Lung (tissue), 12 donors: ENCODE results near the gene NFATC1. TPM values are rescaled to one million over a fixed set of nuclear protein-coding genes. Genes with fewer than 3 reads are reported as not detected.

Source experiments
- ATAC-seq: fragments of 200-7000 bp; cut with Tn5 transposase; one replicate; pipeline ENCODE4 v1.9.1; 2020; ENCODE audit warnings: moderate number of reproducible peaks; ENCODE audit not compliant: insufficient read depth, low FRiP score
- DNase-seq, 3 donors: peaks; one replicate each; pipeline ENCODE4 v3.0.0-alpha.2; 2013 to 2017
- H3K27ac ChIP-seq, 2 donors: one replicate each; pipeline ENCODE4 v1.5.1; 2013; ENCODE audit warnings: mild to moderate bottlenecking in 2 of 2, moderate library complexity in 2 of 2, control low read depth in 1 of 2, inconsistent platforms in 1 of 2, low read depth in 1 of 2, low read length in 1 of 2
- H3K27me3 ChIP-seq, 3 donors: one replicate each; pipeline ENCODE4 v1.5.1; 2013; ENCODE audit warnings: low read length in 2 of 3; ENCODE audit not compliant: control insufficient read depth in 3 of 3, insufficient read depth in 3 of 3
- H3K36me3 ChIP-seq, 4 donors: one replicate each; pipeline ENCODE4 v1.5.1; 2013; ENCODE audit warnings: low read length in 4 of 4, mild to moderate bottlenecking in 1 of 4, moderate library complexity in 1 of 4; ENCODE audit not compliant: control insufficient read depth in 4 of 4, insufficient read depth in 4 of 4
- H3K4me1 ChIP-seq, 5 donors: one replicate each; pipeline ENCODE4 v1.5.1; 2013; ENCODE audit warnings: low read length in 5 of 5, mild to moderate bottlenecking in 2 of 5, moderate library complexity in 1 of 5; ENCODE audit not compliant: control insufficient read depth in 5 of 5, insufficient read depth in 5 of 5
- H3K4me3 ChIP-seq: one replicate; pipeline ENCODE4 v1.5.1; 2013; ENCODE audit warnings: mild to moderate bottlenecking, control low read depth, moderate library complexity
- H3K9ac ChIP-seq, 2 donors: one replicate each; pipeline ENCODE4 v1.5.1; 2013; ENCODE audit warnings: low read length in 2 of 2, control low read depth in 1 of 2; ENCODE audit not compliant: insufficient read depth in 1 of 2
- H3K9me3 ChIP-seq, 4 donors: one replicate each; pipeline ENCODE4 v1.5.1; 2013; ENCODE audit warnings: low read length in 3 of 4, mild to moderate bottlenecking in 1 of 4, moderate library complexity in 1 of 4; ENCODE audit not compliant: control insufficient read depth in 4 of 4, insufficient read depth in 3 of 4
- CTCF ChIP-seq: IDR thresholded peaks from 2 replicates; pipeline ENCODE4 v1.5.1; 2012; ENCODE audit warnings: mild to moderate bottlenecking; ENCODE audit errors: control extremely low read depth, extremely low read depth
- WGBS, 2 donors: extraction: QIAGEN DNeasy Blood & Tissue Kit; methylation state at CpG; one replicate each; pipeline ENCODE4 v1.1.7; 2013; 5-methylcytosine and 5-hydroxymethylcytosine counted together
- polyA plus RNA-seq, 2 donors: library from polyadenylated mRNA; stranded (reverse); fragments of 200-250 nt; gene quantifications; one replicate each; pipeline ENCODE4 v1.2.1, GENCODE V29; 2013
- total RNA-seq, 2 donors: library from RNA; depleted of rRNA in 1 of 2; stranded (reverse); fragments of >200 nt in 1 of 2; gene quantifications; one replicate each; pipeline ENCODE4 v1.2.1, GENCODE V29; 2014 to 2021
- donor health status: control.
- donor health status: control.
- donor health status: Bipolar disorder and iron deficiency.
- donor health status: healthy.
- donor health status: DM: yes; HTN: yes; CAD: no.

NFATC1 gene
- total and polyA plus RNA-seq, 4 donors, result 8.6 to 25.5 (median 12.9) TPM

DNA sequence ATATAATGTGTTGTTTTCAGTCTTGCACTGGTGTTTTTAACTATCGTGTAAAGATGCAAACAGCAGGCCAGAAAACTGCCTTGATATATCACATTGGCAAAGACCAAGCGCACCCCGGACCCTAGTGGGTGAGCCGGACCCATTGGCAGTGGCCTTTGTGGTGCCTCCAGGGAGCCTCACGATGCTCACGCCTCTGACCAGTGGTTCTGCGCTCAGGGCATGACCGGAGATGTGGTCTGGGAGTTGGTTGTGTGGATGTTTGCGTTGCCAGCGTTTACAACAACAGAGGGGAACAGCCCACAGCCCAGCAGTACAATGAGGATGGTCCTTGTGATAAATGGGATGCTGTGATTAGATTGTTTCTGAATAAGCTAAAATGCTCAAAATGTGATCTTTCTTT lies 32.6 kb downstream of the NFATC1 start:
- H3K27ac ChIP-seq, result no peak overlapping the region

DNA sequence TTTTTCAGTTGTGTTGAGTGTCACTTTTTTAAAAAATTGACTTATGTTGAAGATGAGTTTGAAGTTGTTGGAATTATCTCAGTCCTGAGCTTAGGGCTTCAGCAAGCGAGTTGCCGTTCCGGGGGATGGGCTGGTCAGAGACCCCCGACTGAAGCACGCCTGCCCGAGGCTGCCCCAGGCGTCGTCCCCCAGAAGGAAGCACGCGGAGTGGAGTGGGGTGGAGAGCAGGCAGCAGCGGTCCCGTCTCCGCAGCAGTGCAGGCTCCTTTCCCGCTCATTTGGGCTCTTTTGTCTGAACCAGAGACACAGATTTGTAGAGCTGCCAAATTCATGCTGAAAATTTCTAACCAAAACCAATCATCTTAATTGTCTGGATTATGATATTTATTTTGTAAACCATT lies 33.7 kb downstream of the NFATC1 start:
- Histone ChIP-seq H3K9ac (no peak overlapping the region), H3K4me3 (no peak overlapping the region), H3K4me1 (no peaks in the 10 kb centered on the region), H3K27ac (no peak overlapping the region), H3K9me3 (no peaks in the 10 kb centered on the region), H3K36me3 (peaks cover 0 to 17% (median 0%) of the 10 kb centered on the region in 4 donors), H3K27me3 (peaks cover 0 to 5% (median 0%) of the 10 kb centered on the region in 3 donors)
- 90 to 93% methylated on average over 14 of the region's 14 CpGs for WGBS, 2 donors
- DNase-seq, result peak in 1 of 3 donors; percentile 13
- no peak for ATAC-seq
- no peak for TF ChIP-seq CTCF

More for the DNA sequence above, 32.6 kb downstream of the NFATC1 start:
- Histone ChIP-seq H3K36me3 (peaks cover 0 to 6% (median 0%) of the 10 kb centered on the region in 4 donors), H3K4me3 (no peak overlapping the region), H3K27me3 (peaks cover 0 to 5% (median 0%) of the 10 kb centered on the region in 3 donors), H3K9me3 (no peaks in the 10 kb centered on the region), H3K9ac (no peak overlapping the region), H3K4me1 (peaks cover 0 to 10% (median 1%) of the 10 kb centered on the region in 5 donors)
- no peak for TF ChIP-seq CTCF
- peak in 1 of 3 donors; percentile 20 for DNase-seq
- ATAC-seq, result no peak
- WGBS, 2 donors, result 84 to 87% methylated on average over 10 of the region's 10 CpGs

DNA sequence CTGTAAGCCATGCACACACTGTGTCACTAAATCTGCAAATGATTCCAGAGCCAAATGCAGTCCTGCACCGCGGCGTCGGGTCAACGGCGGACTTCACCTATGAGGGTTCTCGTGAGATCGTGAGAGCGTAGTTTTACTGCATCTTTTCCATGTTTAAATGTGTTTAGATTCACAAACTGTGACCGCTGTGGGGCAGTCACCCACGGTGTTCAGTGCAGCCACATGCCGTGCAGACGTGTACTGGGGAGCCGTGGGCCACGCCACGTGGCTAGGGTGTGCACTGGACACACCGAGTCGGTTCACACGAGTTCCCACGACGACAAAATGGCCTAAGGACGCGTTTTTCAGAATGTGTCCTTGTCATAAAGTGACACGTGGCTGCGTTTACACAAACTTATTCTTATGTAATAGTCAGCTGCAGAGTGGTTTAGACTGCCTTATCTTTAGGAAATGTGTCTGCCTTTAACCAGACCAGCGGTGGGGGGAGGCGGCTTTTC lies 34.1 kb downstream of the NFATC1 start:
- Histone ChIP-seq H3K27me3 (no peaks in the 10 kb centered on the region), H3K36me3 (peaks cover 0 to 17% (median 0%) of the 10 kb centered on the region in 4 donors), H3K4me1 (no peaks in the 10 kb centered on the region), H3K4me3 (no peak overlapping the region), H3K9ac (no peak overlapping the region), H3K9me3 (no peaks in the 10 kb centered on the region), H3K27ac (no peak overlapping the region)
- ATAC-seq (no peak), DNase-seq (peak in 2 of 3 donors; percentile 41 to 55)
- 61 to 74% methylated on average over 27 of the region's 27 CpGs for WGBS, 2 donors
- TF ChIP-seq CTCF, result no peak
